ENCODE data around the gene INIP.

DNA sequence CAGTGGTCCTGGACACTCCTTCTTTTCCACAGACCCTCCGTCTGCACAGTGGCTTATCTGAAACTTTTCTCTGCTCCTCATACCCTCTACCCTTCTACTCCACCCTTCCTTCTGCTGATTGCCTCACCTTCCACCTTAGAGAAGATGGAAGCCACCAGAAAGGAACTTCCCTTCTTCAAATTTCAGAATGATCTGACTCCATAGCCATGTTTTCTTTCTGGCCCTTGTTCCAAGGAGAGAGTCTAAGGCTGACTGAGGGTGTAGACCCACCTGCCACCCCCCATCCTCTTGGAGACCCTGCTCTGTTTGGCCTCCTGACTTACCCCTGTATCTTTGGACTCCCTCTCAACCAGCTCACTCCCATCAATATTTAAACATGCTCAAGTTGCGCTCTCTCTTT, 40.0 kb upstream of the INIP start:
- TF ChIP-seq, protein P1, sequence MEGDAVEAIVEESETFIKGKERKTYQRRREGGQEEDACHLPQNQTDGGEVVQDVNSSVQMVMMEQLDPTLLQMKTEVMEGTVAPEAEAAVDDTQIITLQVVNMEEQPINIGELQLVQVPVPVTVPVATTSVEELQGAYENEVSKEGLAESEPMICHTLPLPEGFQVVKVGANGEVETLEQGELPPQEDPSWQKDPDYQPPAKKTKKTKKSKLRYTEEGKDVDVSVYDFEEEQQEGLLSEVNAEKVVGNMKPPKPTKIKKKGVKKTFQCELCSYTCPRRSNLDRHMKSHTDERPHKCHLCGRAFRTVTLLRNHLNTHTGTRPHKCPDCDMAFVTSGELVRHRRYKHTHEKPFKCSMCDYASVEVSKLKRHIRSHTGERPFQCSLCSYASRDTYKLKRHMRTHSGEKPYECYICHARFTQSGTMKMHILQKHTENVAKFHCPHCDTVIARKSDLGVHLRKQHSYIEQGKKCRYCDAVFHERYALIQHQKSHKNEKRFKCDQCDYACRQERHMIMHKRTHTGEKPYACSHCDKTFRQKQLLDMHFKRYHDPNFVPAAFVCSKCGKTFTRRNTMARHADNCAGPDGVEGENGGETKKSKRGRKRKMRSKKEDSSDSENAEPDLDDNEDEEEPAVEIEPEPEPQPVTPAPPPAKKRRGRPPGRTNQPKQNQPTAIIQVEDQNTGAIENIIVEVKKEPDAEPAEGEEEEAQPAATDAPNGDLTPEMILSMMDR (IDR thresholded peaks at IDR 0.05): no peak
- TF ChIP-seq POLR2A (IDR thresholded peaks at IDR 0.05) (no peak), POLR2AphosphoS5 (IDR thresholded peaks at IDR 0.05) (no peak), EP300 (IDR thresholded peaks at IDR 0.05) (no peak)
